IMR-90 (cell line): ENCODE measurements around the gene GPR15. TPM values are rescaled to one million over a fixed set of nuclear protein-coding genes. Genes with fewer than 3 reads are reported as not detected.

ENCODE experiments used
- ATAC-seq: fragments of 200-7000 bp; cut with Tn5 transposase; 2 replicates; pipeline ENCODE4 v1.9.1; 2020; ENCODE audit warnings: low read depth, mild to moderate bottlenecking, moderate library complexity
- BruUV-seq: library from RNA; stranded (reverse); fragments of 400-500 nt; replicated peaks from 2 replicates; lab custom pipeline; 2021; lab: Mats Ljungman, UMichigan
- CTCF ChIA-PET: fragments of 300-600 bp; formaldehyde crosslinking; extraction: SDS; loops from one replicate; lab custom pipeline; 2021; ENCODE audit warnings: antibody characterized with exemption; lab: Yijun Ruan, JAX
- POLR2A ChIA-PET: fragments of 300-600 bp; sonication (Branson Sonifier 250); formaldehyde crosslinking; loops from one replicate; lab custom pipeline; 2022; ENCODE audit warnings: antibody characterized with exemption; ENCODE audit not compliant: unreplicated experiment; lab: Charles Lee
- DNase-seq: peaks from one replicate; pipeline ENCODE4 v3.0.0; 2013
- H2AFZ ChIP-seq: replicated peaks from 2 replicates; pipeline ENCODE3; 2013; ENCODE audit warnings: low read length, mild to moderate bottlenecking; ENCODE audit not compliant: poor library complexity
- H2AK5ac ChIP-seq: 2 replicates; pipeline ENCODE4 v1.6.1; 2013; ENCODE audit warnings: low read depth, low read length, inconsistent platforms
- H2AK9ac ChIP-seq: replicated peaks from 2 replicates; pipeline ENCODE3; 2013; ENCODE audit warnings: mild to moderate bottlenecking, low read depth, low read length, moderate library complexity; ENCODE audit not compliant: poor library complexity
- H2BK120ac ChIP-seq: 2 replicates; pipeline ENCODE4 v1.6.1; 2013; ENCODE audit warnings: low read depth, low read length, inconsistent platforms
- H2BK15ac ChIP-seq: 3 replicates; pipeline ENCODE4 v1.6.1; 2013; ENCODE audit warnings: low read depth, low read length, inconsistent platforms
- H2BK20ac ChIP-seq: 2 replicates; pipeline ENCODE4 v1.6.1; 2013; ENCODE audit warnings: low read depth, mild to moderate bottlenecking, inconsistent platforms, low read length, moderate library complexity
- H2BK5ac ChIP-seq: 2 replicates; pipeline ENCODE4 v1.6.1; 2013; ENCODE audit warnings: mild to moderate bottlenecking, low read depth, low read length, inconsistent platforms; ENCODE audit not compliant: poor library complexity, severe bottlenecking
- H3K14ac ChIP-seq: replicated peaks from 2 replicates; pipeline ENCODE4 v1.6.1; 2013; ENCODE audit warnings: low read depth, low read length, inconsistent platforms
- H3K18ac ChIP-seq: 2 replicates; pipeline ENCODE4 v1.6.1; 2013; ENCODE audit warnings: low read depth, low read length, control low read depth
- H3K23ac ChIP-seq: 2 replicates; pipeline ENCODE4 v1.6.1; 2013; ENCODE audit warnings: low read depth, low read length, inconsistent platforms
- H3K27ac ChIP-seq: 2 replicates; pipeline ENCODE4 v1.5.1; 2013; ENCODE audit warnings: mild to moderate bottlenecking, control low read depth, low read length; ENCODE audit not compliant: insufficient read depth
- H3K27me3 ChIP-seq: 2 replicates; pipeline ENCODE4 v1.6.1; 2013; ENCODE audit warnings: low read length; ENCODE audit not compliant: control insufficient read depth, insufficient read depth
- H3K36me3 ChIP-seq: 2 replicates; pipeline ENCODE4 v1.6.1; 2013; ENCODE audit warnings: low read length, mixed read lengths; ENCODE audit not compliant: control insufficient read depth, insufficient read depth
- H3K4ac ChIP-seq: 2 replicates; pipeline ENCODE4 v1.6.1; 2013; ENCODE audit warnings: low read depth, low read length, inconsistent platforms
- H3K4me1 ChIP-seq: 2 replicates; pipeline ENCODE4 v1.6.1; 2013; ENCODE audit warnings: low read length, mixed read lengths; ENCODE audit not compliant: control insufficient read depth, insufficient read depth
- H3K4me2 ChIP-seq: 2 replicates; pipeline ENCODE4 v1.6.1; 2013; ENCODE audit warnings: low read depth, mild to moderate bottlenecking, control low read depth, low read length, moderate library complexity
- H3K4me3 ChIP-seq: 2 replicates; pipeline ENCODE4 v1.5.1; 2013; ENCODE audit warnings: low read depth, mild to moderate bottlenecking, control low read depth, low read length, moderate library complexity; ENCODE audit not compliant: insufficient read depth
- H3K56ac ChIP-seq: 2 replicates; pipeline ENCODE4 v1.6.1; 2013; ENCODE audit warnings: low read length, inconsistent platforms; ENCODE audit not compliant: insufficient read depth; ENCODE audit errors: extremely low read depth
- H3K79me1 ChIP-seq, 2 experiments: 2 replicates each; pipeline ENCODE4 v1.6.1; 2013; ENCODE audit warnings: low read length in 2 of 2, inconsistent platforms in 1 of 2, low read depth in 1 of 2
- H3K9ac ChIP-seq: 2 replicates; pipeline ENCODE4 v1.6.1; 2013; ENCODE audit warnings: low read depth, low read length, control low read depth
- H3K9me1 ChIP-seq: 2 replicates; pipeline ENCODE4 v1.6.1; 2013; ENCODE audit warnings: low read length, inconsistent platforms; ENCODE audit not compliant: insufficient read depth
- H3K9me3 ChIP-seq: 2 replicates; pipeline ENCODE4 v1.6.1; 2013; ENCODE audit warnings: low read length; ENCODE audit not compliant: control insufficient read depth, insufficient read depth
- H4K20me1 ChIP-seq: 2 replicates; pipeline ENCODE4 v1.6.1; 2013; ENCODE audit warnings: low read length, inconsistent platforms; ENCODE audit not compliant: insufficient read depth
- H4K5ac ChIP-seq: 2 replicates; pipeline ENCODE4 v1.6.1; 2013; ENCODE audit warnings: mild to moderate bottlenecking, low read depth, low read length, control low read depth
- H4K8ac ChIP-seq, 2 experiments: 2 replicates each; pipeline ENCODE4 v1.6.1; 2013; ENCODE audit warnings: low read depth in 2 of 2, low read length in 2 of 2, control low read depth in 1 of 2, inconsistent platforms in 1 of 2
- H4K91ac ChIP-seq: 2 replicates; pipeline ENCODE4 v1.6.1; 2013; ENCODE audit warnings: low read depth, low read length, inconsistent platforms; ENCODE audit not compliant: insufficient read depth
- BHLHE40 ChIP-seq: fragments of 150-350 bp; IDR thresholded peaks from 2 replicates; pipeline ENCODE4 v1.6.1; 2016; ENCODE audit warnings: mild to moderate bottlenecking, low read depth, low read length
- CEBPB ChIP-seq: IDR thresholded peaks from 2 replicates; pipeline ENCODE4 v1.6.1; 2012; ENCODE audit warnings: low read depth, low read length, improper control_type of control experiment
- CHD1 ChIP-seq: IDR thresholded peaks from 2 replicates; pipeline ENCODE4 v1.6.1; 2012; ENCODE audit warnings: low read depth, low read length, improper control_type of control experiment
- FOS ChIP-seq: fragments of 150-350 bp; IDR thresholded peaks from 2 replicates; pipeline ENCODE4 v1.6.1; 2016; ENCODE audit warnings: low read depth, low read length
- MAFK ChIP-seq: IDR thresholded peaks from 2 replicates; pipeline ENCODE4 v1.6.1; 2012; ENCODE audit warnings: low read depth, low read length, improper control_type of control experiment
- MAZ ChIP-seq: IDR thresholded peaks from 2 replicates; pipeline ENCODE4 v1.6.1; 2012; ENCODE audit warnings: low read depth, mild to moderate bottlenecking, low read length, improper control_type of control experiment, moderate library complexity, borderline replicate concordance
- MXI1 ChIP-seq: IDR thresholded peaks from 2 replicates; pipeline ENCODE4 v1.6.1; 2012; ENCODE audit warnings: low read depth, mild to moderate bottlenecking, low read length, moderate library complexity, borderline replicate concordance
- NFE2L2 ChIP-seq: fragments of 150-350 bp; IDR thresholded peaks from 2 replicates; pipeline ENCODE4 v1.6.1; 2016; ENCODE audit warnings: low read depth, mild to moderate bottlenecking, low read length
- POLR2A ChIP-seq: IDR thresholded peaks from 2 replicates; pipeline ENCODE4 v1.6.1; 2012; ENCODE audit warnings: mild to moderate bottlenecking, low read depth, low read length
- RCOR1 ChIP-seq: IDR thresholded peaks from 2 replicates; pipeline ENCODE4 v1.6.1; 2012; ENCODE audit warnings: mild to moderate bottlenecking, low read length, improper control_type of control experiment; ENCODE audit not compliant: insufficient replicate concordance
- RFX5 ChIP-seq: IDR thresholded peaks from 2 replicates; pipeline ENCODE4 v1.8.0; 2012; ENCODE audit warnings: low read depth, mild to moderate bottlenecking, low read length, moderate library complexity
- WGBS, 2 experiments: methylation state at CpG; one replicate each; pipeline versions ENCODE4 v1.1.5 to v1.1.7; 2013; ENCODE audit warnings: missing lambda C conversion rate in 2 of 2; ENCODE audit not compliant: insufficient read length in 1 of 2; ENCODE audit errors: extremely low coverage in 2 of 2; 5-methylcytosine and 5-hydroxymethylcytosine counted together
- dilution Hi-C: fragments of 300-500 bp; cut with HindIII; formaldehyde crosslinking; loops from one replicate; pipeline ENCODE4 v1.14.3; 2018; ENCODE audit warnings: low sequenced_read_pairs; ENCODE audit not compliant: unreplicated experiment
- in situ Hi-C: fragments of 300-500 bp; cut with MboI; formaldehyde crosslinking; loops from 3 replicates; pipeline ENCODE4 v1.14.3; 2019; ENCODE audit warnings: low sequenced_read_pairs, inconsistent platforms, mixed read lengths
- intact Hi-C: fragments of 100-400 bp; cut with micrococcal nuclease; formaldehyde crosslinking; loops from 2 replicates; pipeline ENCODE4 v1.10.0; 2022
- polyA plus RNA-seq, 3 experiments: library from polyadenylated mRNA; depleted of rRNA; stranded (reverse); fragments of >200 nt; gene quantifications; 2 replicates each; pipeline ENCODE4 v1.2.3, GENCODE V29; 2012; ENCODE audit warnings: low replicate concordance in 1 of 3
- total RNA-seq: library from RNA; depleted of rRNA; stranded (reverse); fragments of >200 nt; gene quantifications from 2 replicates; pipeline ENCODE4 v1.2.3, GENCODE V29; 2012
- TF ChIP-seq, protein P1 (sequence below): fragments of 150-350 bp; IDR thresholded peaks from 2 replicates; pipeline ENCODE4 v1.6.1; 2016; ENCODE audit warnings: low read depth, mild to moderate bottlenecking, low read length, moderate library complexity, borderline replicate concordance

Gene GPR15
- total and polyA plus RNA-seq, 2 of the 4 experiments (the other 2 are of a cell fraction) = not detected

DNA sequence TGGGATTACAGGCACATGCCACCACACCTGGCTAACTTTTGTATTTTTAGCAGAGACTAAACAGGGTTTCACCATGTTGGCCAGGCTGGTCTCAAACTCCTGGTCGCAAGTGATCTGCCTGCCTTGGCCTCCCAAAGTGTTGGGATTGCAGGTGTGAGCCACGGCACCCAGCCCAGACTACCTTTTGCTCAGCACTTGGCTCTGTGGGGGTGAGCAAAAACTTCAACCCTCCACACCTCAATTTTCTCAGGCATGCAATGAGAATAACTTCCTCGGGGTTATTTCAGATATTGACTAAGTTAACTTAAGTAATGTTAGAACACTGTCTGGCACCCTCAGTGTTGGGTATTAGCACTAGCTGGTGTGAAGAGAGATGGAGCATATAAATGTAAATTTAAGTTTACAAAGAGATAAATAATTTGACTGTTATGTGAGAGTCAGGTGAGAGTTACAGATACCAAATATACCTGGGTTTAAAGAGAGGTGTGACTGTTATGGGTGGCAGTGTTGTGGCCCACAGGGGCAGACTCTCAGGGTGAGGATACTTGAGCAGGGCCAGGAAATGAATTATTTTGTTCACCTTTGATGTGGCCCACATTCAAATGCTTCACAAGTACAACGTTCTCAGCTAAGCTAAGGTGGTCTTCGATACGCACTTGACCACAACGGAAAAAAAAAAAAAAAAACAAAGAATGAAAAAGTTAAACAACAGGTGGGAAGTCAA is 32.7 kb downstream of the GPR15 start:
- ATAC-seq = no peak
- Histone ChIP-seq H4K5ac (no peak overlapping the region), H3K4me3 (no peak overlapping the region), H4K8ac (no peak overlapping the region), H3K27me3 (no peaks in the 10 kb centered on the region; the same call in 1 of the 2 replicates), H3K14ac (no peak overlapping the region), H3K9ac (no peak overlapping the region), H3K4me1 (no peaks in the 10 kb centered on the region; the same call in 1 of the 2 replicates), H2BK5ac (no peak overlapping the region), H3K79me1 (no peaks in the 10 kb centered on the region), H2AK9ac (no peak overlapping the region), H4K91ac (no peak overlapping the region), H3K4ac (no peak overlapping the region), H2AFZ (no peak overlapping the region), H3K18ac (no peak overlapping the region), H2BK120ac (no peak overlapping the region; the same call in 1 of the 2 replicates), H2BK15ac (no peak overlapping the region), H2BK20ac (no peak overlapping the region), H3K36me3 (no peaks in the 10 kb centered on the region), H3K23ac (no peak overlapping the region), H4K20me1 (no peaks in the 10 kb centered on the region), H3K9me3 (no peaks in the 10 kb centered on the region), H3K27ac (no peak overlapping the region), H2AK5ac (no peak overlapping the region), H3K56ac (no peak overlapping the region; the same call in 1 of the 2 replicates), H3K9me1 (no peaks in the 10 kb centered on the region), H3K4me2 (no peak overlapping the region)
- DNase-seq = no peak
- ChIA-PET POLR2A (no interaction called here), CTCF (no interaction called here)
- dilution Hi-C loops (no loop called here), in situ Hi-C loops (loop anchor here (25.0 kb wide), 1 partner anchor 227 kb away; no protein-coding TSS in a partner anchor), intact Hi-C loops (no loop called here)
- WGBS, 2 experiments = no CpG with 5 or more reads among the region's 7 CpGs
- BruUV-seq = no TSS peak
- no peak for TF ChIP-seq MAZ
- TF ChIP-seq MAFK = no peak
- no peak for TF ChIP-seq RFX5
- TF ChIP-seq NFE2L2 = no peak
- TF ChIP-seq MXI1 = no peak
- TF ChIP-seq CEBPB = no peak
- no peak for TF ChIP-seq BHLHE40
- no peak for TF ChIP-seq POLR2A
- no peak for TF ChIP-seq CHD1
- TF ChIP-seq FOS = no peak
- TF ChIP-seq RCOR1 = no peak
- TF ChIP-seq, protein P1, sequence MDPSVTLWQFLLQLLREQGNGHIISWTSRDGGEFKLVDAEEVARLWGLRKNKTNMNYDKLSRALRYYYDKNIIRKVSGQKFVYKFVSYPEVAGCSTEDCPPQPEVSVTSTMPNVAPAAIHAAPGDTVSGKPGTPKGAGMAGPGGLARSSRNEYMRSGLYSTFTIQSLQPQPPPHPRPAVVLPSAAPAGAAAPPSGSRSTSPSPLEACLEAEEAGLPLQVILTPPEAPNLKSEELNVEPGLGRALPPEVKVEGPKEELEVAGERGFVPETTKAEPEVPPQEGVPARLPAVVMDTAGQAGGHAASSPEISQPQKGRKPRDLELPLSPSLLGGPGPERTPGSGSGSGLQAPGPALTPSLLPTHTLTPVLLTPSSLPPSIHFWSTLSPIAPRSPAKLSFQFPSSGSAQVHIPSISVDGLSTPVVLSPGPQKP = no peak
